GM23338 (cell line): ENCODE data around the gene YPEL2. TPM values are rescaled to one million over a fixed set of nuclear protein-coding genes. Genes with fewer than 3 reads are reported as not detected.

ENCODE experiments used
- ATAC-seq: fragments of 200-7000 bp; cut with Tn5 transposase; 3 replicates; pipeline ENCODE4 v1.9.1; 2020
- DNase-seq: peaks from one replicate; pipeline ENCODE4 v3.0.0-alpha.2; 2015; ENCODE audit warnings: low spot score
- H2AFZ ChIP-seq: fragments of 200-600 bp; sonication (generic); 2 replicates; pipeline ENCODE4 v1.8.0; 2016; ENCODE audit warnings: antibody characterized with exemption, mild to moderate bottlenecking, moderate library complexity
- H3F3A ChIP-seq: fragments of 200-600 bp; sonication (generic); replicated peaks from 2 replicates; pipeline ENCODE4 v1.8.0; 2017; ENCODE audit warnings: antibody characterized with exemption, mixed run types, low read depth
- H3K27ac ChIP-seq: fragments of 200-600 bp; sonication (generic); 2 replicates; pipeline ENCODE4 v1.6.1; 2016; ENCODE audit warnings: low read depth
- H3K27me3 ChIP-seq: fragments of 200-600 bp; sonication (generic); 2 replicates; pipeline ENCODE4 v1.8.0; 2016; ENCODE audit warnings: mild to moderate bottlenecking, mixed run types, moderate library complexity; ENCODE audit not compliant: insufficient read depth
- H3K36me3 ChIP-seq: fragments of 200-600 bp; sonication (generic); 2 replicates; pipeline ENCODE4 v1.8.0; 2016; ENCODE audit warnings: mild to moderate bottlenecking; ENCODE audit not compliant: insufficient read depth
- H3K4me1 ChIP-seq: fragments of 200-600 bp; sonication (generic); 2 replicates; pipeline ENCODE4 v1.8.0; 2016; ENCODE audit warnings: mild to moderate bottlenecking, moderate library complexity; ENCODE audit not compliant: insufficient read depth
- H3K4me2 ChIP-seq: fragments of 200-600 bp; sonication (generic); 2 replicates; pipeline ENCODE4 v1.7.1; 2017; ENCODE audit warnings: mixed run types
- H3K4me3 ChIP-seq: fragments of 200-600 bp; sonication (generic); 2 replicates; pipeline ENCODE4 v1.6.1; 2016; ENCODE audit warnings: mixed run types
- H3K79me2 ChIP-seq: fragments of 200-600 bp; sonication (generic); replicated peaks from 2 replicates; pipeline ENCODE4 v1.8.0; 2017; ENCODE audit warnings: mild to moderate bottlenecking; ENCODE audit not compliant: insufficient read depth
- H3K9me2 ChIP-seq: fragments of 200-600 bp; sonication (generic); 2 replicates; pipeline ENCODE4 v1.8.0; 2017; ENCODE audit not compliant: insufficient read depth
- H4K20me1 ChIP-seq: fragments of 200-600 bp; sonication (generic); replicated peaks from 2 replicates; pipeline ENCODE4 v1.8.0; 2017; ENCODE audit warnings: mild to moderate bottlenecking; ENCODE audit not compliant: insufficient read depth
- H3K27ac Mint-ChIP-seq: 2 replicates; pipeline ENCODE4 v1.8.0; 2020; ENCODE audit warnings: inconsistent platforms, mild to moderate bottlenecking, moderate library complexity, mixed read lengths
- H3K27me3 Mint-ChIP-seq: 3 replicates; pipeline ENCODE4 v1.8.0; 2022; ENCODE audit warnings: low read depth, mild to moderate bottlenecking, moderate library complexity, mixed read lengths, inconsistent platforms; ENCODE audit not compliant: insufficient read depth, poor library complexity
- H3K36me3 Mint-ChIP-seq: 3 replicates; pipeline ENCODE4 v1.8.0; 2021; ENCODE audit warnings: low read depth, mild to moderate bottlenecking, inconsistent platforms, moderate library complexity, mixed read lengths
- H3K4me1 Mint-ChIP-seq: 3 replicates; pipeline ENCODE4 v1.8.0; 2020; ENCODE audit warnings: mild to moderate bottlenecking, inconsistent platforms, mixed read lengths
- H3K4me3 Mint-ChIP-seq: 3 replicates; pipeline ENCODE4 v1.8.0; 2021; ENCODE audit warnings: moderate library complexity, mild to moderate bottlenecking, inconsistent platforms, mixed read lengths
- H3K9me3 Mint-ChIP-seq: 3 replicates; pipeline ENCODE4 v1.8.0; 2020; ENCODE audit warnings: moderate library complexity, mild to moderate bottlenecking, inconsistent platforms, mixed read lengths
- STAT1 ChIP-seq: IDR thresholded peaks from one replicate; pipeline ENCODE4 v1.6.1; 2016; ENCODE audit warnings: antibody characterized with exemption; ENCODE audit not compliant: unreplicated experiment
- ZNF114 ChIP-seq: fragments of 250-450 bp; sonication (Bioruptor Pico); IDR thresholded peaks from 2 replicates; pipeline ENCODE4 v1.5.0; 2020; ENCODE audit warnings: mild to moderate bottlenecking, moderate library complexity
- polyA plus RNA-seq: library from polyadenylated mRNA; unstranded; fragments of >200 nt; fragmentation: Nextera tagmentation; extraction: Ambion mirVana; gene quantifications from 2 replicates; pipeline ENCODE4 v1.2.1, GENCODE V29; 2016
- total RNA-seq: library from RNA; depleted of rRNA; stranded (reverse); fragments of >200 nt; shearing (Covaris generic); gene quantifications from 2 replicates; pipeline ENCODE4 v1.2.3, GENCODE V29; 2014
- TF ChIP-seq, protein P1 (sequence below), 2 experiments: fragments of 200-600 bp in 1 of 2; sonication (generic) in 1 of 2; conservative IDR thresholded peaks; 2 replicates each; pipeline versions ENCODE4 v1.5.1 to v1.6.1; 2016 to 2017; ENCODE audit warnings: antibody characterized with exemption in 2 of 2, low read depth in 2 of 2, mild to moderate bottlenecking in 2 of 2, moderate library complexity in 1 of 2

Gene YPEL2
- total and polyA plus RNA-seq, 2 experiments from 2014 or later: 4.1 to 5.2 TPM

DNA sequence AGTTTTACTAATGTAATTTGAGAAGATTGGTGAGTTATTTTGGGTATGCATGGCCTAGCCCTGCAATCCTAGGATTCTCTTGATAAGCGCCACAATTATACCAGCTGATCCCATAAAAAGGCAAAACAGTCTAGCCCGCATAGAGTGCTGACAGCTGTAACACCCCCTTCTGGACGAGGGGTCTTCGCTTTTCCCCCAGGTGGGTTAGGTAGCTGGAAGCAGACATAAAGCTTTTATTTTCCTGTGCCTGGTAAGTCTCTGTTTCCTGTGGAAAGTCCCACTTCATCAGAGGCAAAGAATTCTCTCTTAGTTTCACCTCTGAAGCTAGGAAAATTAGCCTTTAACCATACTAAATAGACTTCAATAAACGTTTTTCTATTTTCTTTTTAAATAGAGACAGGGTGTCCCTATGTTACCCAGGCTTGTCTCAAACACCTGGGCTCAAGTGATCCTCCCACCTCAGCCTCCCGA lies 108.3 kb downstream of the YPEL2 start:
- peaks cover 10% of the 10 kb centered on the region; the same call in 2 of the 3 replicates for H3K4me1 Mint-ChIP-seq
- Histone ChIP-seq H4K20me1 (no peaks in the 10 kb centered on the region), H3K4me1 (no peaks in the 10 kb centered on the region), H3K36me3 (no peaks in the 10 kb centered on the region), H3K4me2 (no peak overlapping the region), H3K9me2 (no peaks in the 10 kb centered on the region), H3K79me2 (no peaks in the 10 kb centered on the region), H3K4me3 (no peak overlapping the region), H3K27ac (no peak overlapping the region), H3K27me3 (no peaks in the 10 kb centered on the region), H3F3A (no peaks in the 10 kb centered on the region), H2AFZ (0 out of 2 replicates have a peak overlapping the region, but pooled peaks have one; percentile 1)
- TF ChIP-seq STAT1: no peak
- TF ChIP-seq, protein P1, sequence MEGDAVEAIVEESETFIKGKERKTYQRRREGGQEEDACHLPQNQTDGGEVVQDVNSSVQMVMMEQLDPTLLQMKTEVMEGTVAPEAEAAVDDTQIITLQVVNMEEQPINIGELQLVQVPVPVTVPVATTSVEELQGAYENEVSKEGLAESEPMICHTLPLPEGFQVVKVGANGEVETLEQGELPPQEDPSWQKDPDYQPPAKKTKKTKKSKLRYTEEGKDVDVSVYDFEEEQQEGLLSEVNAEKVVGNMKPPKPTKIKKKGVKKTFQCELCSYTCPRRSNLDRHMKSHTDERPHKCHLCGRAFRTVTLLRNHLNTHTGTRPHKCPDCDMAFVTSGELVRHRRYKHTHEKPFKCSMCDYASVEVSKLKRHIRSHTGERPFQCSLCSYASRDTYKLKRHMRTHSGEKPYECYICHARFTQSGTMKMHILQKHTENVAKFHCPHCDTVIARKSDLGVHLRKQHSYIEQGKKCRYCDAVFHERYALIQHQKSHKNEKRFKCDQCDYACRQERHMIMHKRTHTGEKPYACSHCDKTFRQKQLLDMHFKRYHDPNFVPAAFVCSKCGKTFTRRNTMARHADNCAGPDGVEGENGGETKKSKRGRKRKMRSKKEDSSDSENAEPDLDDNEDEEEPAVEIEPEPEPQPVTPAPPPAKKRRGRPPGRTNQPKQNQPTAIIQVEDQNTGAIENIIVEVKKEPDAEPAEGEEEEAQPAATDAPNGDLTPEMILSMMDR (conservative IDR thresholded peaks at IDR 0.05; ENCODE audit: low read depth in 2 of 2): 0 out of 4 replicates have a peak, but pooled peaks of 1 of the 2 experiments have one; percentile 5
- no peaks in the 10 kb centered on the region for H3K36me3 Mint-ChIP-seq
- no peak overlapping the region for H3K27ac Mint-ChIP-seq
- no peak for DNase-seq
- H3K9me3 Mint-ChIP-seq: no peaks in the 10 kb centered on the region
- ATAC-seq: no peak
- no peak overlapping the region for H3K4me3 Mint-ChIP-seq
- peaks cover 2% of the 10 kb centered on the region for H3K27me3 Mint-ChIP-seq

DNA sequence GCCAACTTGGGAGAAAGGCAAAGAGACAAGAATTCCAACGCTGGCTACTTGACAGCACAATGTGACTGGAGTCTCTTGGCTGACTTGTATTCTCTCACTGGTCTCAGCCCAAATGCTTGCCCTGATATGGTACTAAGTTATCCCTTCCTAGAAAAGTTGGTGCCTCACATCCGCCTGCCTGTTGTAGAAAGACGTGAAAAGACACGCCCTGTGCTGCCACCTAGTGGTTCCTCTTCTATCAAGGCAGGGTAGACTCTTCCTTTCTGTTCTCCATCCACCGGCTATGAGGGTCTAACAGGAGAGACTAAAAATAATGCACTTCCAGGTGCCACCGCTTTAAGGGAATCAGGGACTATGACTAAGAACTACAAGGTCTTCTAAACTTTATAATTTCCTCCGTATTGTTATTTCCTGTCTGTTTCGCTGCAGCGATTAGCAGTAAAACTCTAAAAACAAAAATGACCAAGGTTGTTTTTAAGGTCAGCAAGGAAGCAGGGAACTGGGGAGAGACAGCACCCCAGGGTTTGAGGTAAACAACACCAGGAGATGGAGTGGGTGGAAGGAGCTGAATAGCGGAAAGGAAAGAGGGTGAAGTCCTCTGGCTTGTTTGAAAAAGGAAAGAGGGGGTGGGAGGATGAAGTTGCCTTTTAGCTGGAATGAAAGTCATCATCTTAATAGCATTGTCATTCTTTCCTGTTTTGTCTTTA lies 109.5 kb downstream of the YPEL2 start:
- H3K4me3 ChIP-seq: no peak overlapping the region
- peaks cover 10% of the 10 kb centered on the region; the same call in 2 of the 3 replicates for H3K4me1 Mint-ChIP-seq
- ATAC-seq: peak; percentile 99
- no peaks in the 10 kb centered on the region for H3K36me3 Mint-ChIP-seq
- no peaks in the 10 kb centered on the region for H3K36me3 ChIP-seq
- H3K4me2 ChIP-seq: no peak overlapping the region
- no peaks in the 10 kb centered on the region for H3K9me3 Mint-ChIP-seq
- no peak overlapping the region for H3K27ac ChIP-seq
- H3K79me2 ChIP-seq: no peaks in the 10 kb centered on the region
- peak; percentile 98 for DNase-seq
- H3K4me3 Mint-ChIP-seq: no peak overlapping the region; the same call in 2 of the 3 replicates
- no peaks in the 10 kb centered on the region for H4K20me1 ChIP-seq
- no peaks in the 10 kb centered on the region for H3K27me3 ChIP-seq
- TF ChIP-seq, protein P1 (conservative IDR thresholded peaks at IDR 0.05; ENCODE audit: low read depth in 2 of 2): peak; percentile 94 to 97
- TF ChIP-seq ZNF114 (CRISPR knock-in tag): no peak
- H3K27me3 Mint-ChIP-seq: peaks cover 2% of the 10 kb centered on the region
- H3K4me1 ChIP-seq: no peaks in the 10 kb centered on the region
- H2AFZ ChIP-seq: no peak overlapping the region; the same call in 1 of the 2 replicates
- H3K27ac Mint-ChIP-seq: no peak overlapping the region
- H3F3A ChIP-seq: no peaks in the 10 kb centered on the region
- H3K9me2 ChIP-seq: no peaks in the 10 kb centered on the region
